ENCODE data around the gene DNER. TPM values are rescaled to one million over a fixed set of nuclear protein-coding genes. Genes with fewer than 3 reads are reported as not detected.

DNER gene
- total and polyA plus RNA-seq, 2 donors (not counting 3 experiments of a cell fraction or from before 2014, with no cell fraction given), result 0.01 TPM; not detected in 1

DNA sequence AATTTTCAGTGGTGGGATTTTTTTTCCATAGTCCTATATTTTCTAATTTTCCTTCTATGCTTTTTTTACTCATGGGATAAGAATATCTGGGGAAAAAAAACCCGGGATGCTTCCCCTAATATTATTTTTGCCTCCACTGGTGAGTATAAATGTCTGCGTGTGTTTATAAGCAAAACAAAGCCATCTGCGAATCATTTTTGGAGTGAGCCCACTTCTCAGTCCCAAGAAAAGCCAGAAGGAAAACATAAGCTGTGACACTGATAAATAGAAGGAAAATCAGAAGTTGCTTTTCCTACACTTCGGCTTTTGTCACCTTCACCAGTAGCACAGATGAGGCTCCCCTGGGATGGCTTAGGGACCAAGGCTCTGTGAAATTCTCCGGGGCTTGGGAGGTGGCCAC, 308.6 kb downstream of the DNER start:
- TF ChIP-seq FOS (IDR thresholded peaks at IDR 0.05; ENCODE audit: borderline replicate concordance, insufficient read depth, low read length) (no peak), EZH2 (IDR thresholded peaks at IDR 0.05; ENCODE audit: borderline replicate concordance, low read depth, low read length, severe bottlenecking) (no peak), POLR2A (IDR thresholded peaks at IDR 0.05; ENCODE audit: low read depth, low read length) (no peak), CTCF (IDR thresholded peaks at IDR 0.05; ENCODE audit: extremely low read depth in 1 of 2, insufficient read depth in 1 of 2, low read depth in 1 of 2, low read length in 2 of 2) (no peak), MAX (IDR thresholded peaks at IDR 0.05; ENCODE audit: insufficient read depth, insufficient read length) (no peak), POLR2AphosphoS5 (IDR thresholded peaks at IDR 0.05; ENCODE audit: insufficient read depth, low read depth, low read length) (no peak), GATA2 (IDR thresholded peaks at IDR 0.05; ENCODE audit: insufficient read depth, insufficient read length, low read depth, low read length) (no peak), JUN (IDR thresholded peaks at IDR 0.05; ENCODE audit: borderline replicate concordance, insufficient read depth, insufficient read length, low read depth) (no peak), MYC (IDR thresholded peaks at IDR 0.05; ENCODE audit: low read depth, low read length) (no peak)
- H3K36me3 ChIP-seq (ENCODE audit: control insufficient read depth in 2 of 2, extremely low read depth in 1 of 2, insufficient read depth in 2 of 2, low read length in 2 of 2), result no peaks in the 10 kb centered on the region
- H3K9ac ChIP-seq (replicated peaks; ENCODE audit: extremely low read depth, insufficient read depth, low read length), result no peak overlapping the region
- H4K20me1 ChIP-seq (replicated peaks; ENCODE audit: control insufficient read depth, extremely low read depth, insufficient read depth, low read length), result no peaks in the 10 kb centered on the region
- no TSS peak for BruUV-seq (replicated peaks)
- ChIA-PET POLR2A (no interaction called here), CTCF (no interaction called here)
- H2AFZ ChIP-seq (ENCODE audit: low read depth, low read length), result no peak overlapping the region
- dilution Hi-C loops (cut with MboI; ENCODE audit: extremely low pct_ligation_motif_present, low sequenced_read_pairs), result no loop called here
- H3K27me3 ChIP-seq (ENCODE audit: control insufficient read depth in 2 of 2, insufficient read depth in 2 of 2, low read length in 2 of 2), result no peaks in the 10 kb centered on the region
- H3K4me1 ChIP-seq (ENCODE audit: control insufficient read depth, extremely low read depth, insufficient read depth, low read length), result peaks cover 11% of the 10 kb centered on the region
- no peak for FAIRE-seq
- no peak for DNase-seq (ENCODE audit: low read depth, low spot score)
- H3K27ac ChIP-seq (ENCODE audit: insufficient read depth, low read depth, low read length), result no peak overlapping the region
- H3K9me3 ChIP-seq (replicated peaks; ENCODE audit: control insufficient read depth, insufficient read depth, low read length), result no peaks in the 10 kb centered on the region
- no peaks in the 10 kb centered on the region for H3K9me1 ChIP-seq (replicated peaks; ENCODE audit: control insufficient read depth, extremely low read depth, insufficient read depth, low read length)
- H3K4me2 ChIP-seq (ENCODE audit: insufficient read depth, low read length), result no peak overlapping the region
- no peaks in the 10 kb centered on the region for H3K79me2 ChIP-seq (ENCODE audit: control insufficient read depth, insufficient read depth, low read length)
- no peak overlapping the region for H3K4me3 ChIP-seq (replicated peaks in 1 of 3; ENCODE audit: insufficient read depth in 1 of 3, low read depth in 1 of 3, low read length in 3 of 3)
- intact Hi-C loops (cut with micrococcal nuclease), result no loop called here
